ENCODE measurements around the gene CCN2.

The CCN2 gene

GRCh38 chr6:131970076-131970859 is 19.1 kb upstream of the CCN2 start:
- CTCF ChIA-PET: no interaction called here
- POLR2A ChIA-PET: no interaction called here
- TF ChIP-seq FOXA1 (IDR thresholded peaks at IDR 0.05) (no peak), BHLHE40 (IDR thresholded peaks at IDR 0.05; ENCODE audit: borderline replicate concordance) (no peak), FOXK2 (IDR thresholded peaks at IDR 0.05) (no peak), SP1 (IDR thresholded peaks at IDR 0.05) (no peak), FOXM1 (IDR thresholded peaks at IDR 0.05; ENCODE audit: borderline replicate concordance) (no peak), NFRKB (IDR thresholded peaks at IDR 0.05) (no peak), TARDBP (IDR thresholded peaks at IDR 0.05) (no peak), HDGF (IDR thresholded peaks at IDR 0.05; ENCODE audit: borderline replicate concordance) (no peak), ARNT (IDR thresholded peaks at IDR 0.05) (no peak), LEF1 (IDR thresholded peaks at IDR 0.05; ENCODE audit: borderline replicate concordance) (no peak), L3MBTL2 (conservative IDR thresholded peaks at IDR 0.05) (no peak)
- DNase-seq (ENCODE audit: extremely low spot score): no peak

DNA sequence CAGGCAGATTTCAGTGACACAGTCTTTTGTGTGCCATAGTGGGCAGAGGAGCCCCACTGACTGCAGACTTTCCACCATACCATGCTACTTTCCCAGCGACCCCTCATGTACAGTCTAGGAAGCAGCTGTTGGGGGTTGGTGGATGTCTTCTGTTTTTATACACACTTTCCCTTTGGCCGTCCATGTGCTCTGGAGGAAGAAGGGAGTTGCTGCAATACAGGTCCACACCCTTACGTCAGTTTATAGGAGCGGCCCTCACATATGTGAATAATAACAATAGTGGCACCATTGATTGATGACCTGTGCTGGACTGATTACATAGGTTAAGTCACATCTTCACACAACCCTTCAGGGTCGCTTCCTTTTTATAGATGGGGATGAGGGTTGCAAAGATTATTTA is 17.5 kb upstream of the CCN2 start:
- ChIA-PET CTCF (no interaction called here), POLR2A (no interaction called here)
- no peak for DNase-seq (ENCODE audit: extremely low spot score)

GRCh38 chr6:131967948-131968347 is 16.8 kb upstream of the CCN2 start:
- no peak for DNase-seq (ENCODE audit: extremely low spot score)
- TF ChIP-seq ZNF384 (IDR thresholded peaks at IDR 0.05): no peak
- no peak for TF ChIP-seq CTBP1 (IDR thresholded peaks at IDR 0.05; ENCODE audit: borderline replicate concordance)
- ChIA-PET POLR2A (no interaction called here), CTCF (interaction anchor here (0.6 kb wide), 1 partner anchor 1645 kb away, joined by 3 read pairs; no protein-coding TSS in a partner anchor)

More for the DNA sequence above, 17.5 kb upstream of the CCN2 start:
- TF ChIP-seq FOXA1 (IDR thresholded peaks at IDR 0.05) (no peak), NFRKB (IDR thresholded peaks at IDR 0.05) (no peak), CTBP1 (IDR thresholded peaks at IDR 0.05; ENCODE audit: borderline replicate concordance) (no peak), FOXM1 (IDR thresholded peaks at IDR 0.05; ENCODE audit: borderline replicate concordance) (no peak), ARNT (IDR thresholded peaks at IDR 0.05) (no peak), ELF4 (IDR thresholded peaks at IDR 0.05) (no peak), FOXK2 (IDR thresholded peaks at IDR 0.05) (no peak), BHLHE40 (IDR thresholded peaks at IDR 0.05; ENCODE audit: borderline replicate concordance) (no peak), TARDBP (IDR thresholded peaks at IDR 0.05) (no peak), PKNOX1 (IDR thresholded peaks at IDR 0.05) (no peak), LEF1 (IDR thresholded peaks at IDR 0.05; ENCODE audit: borderline replicate concordance) (no peak), ZNF384 (IDR thresholded peaks at IDR 0.05) (no peak)

GRCh38 chr6:131966443-131966842 is 15.3 kb upstream of the CCN2 start:
- CTCF ChIA-PET: interaction anchor here (2.0 kb wide), 1 partner anchor 11 kb away, joined by 6 read pairs; no protein-coding TSS in a partner anchor
- peak; percentile 23 for DNase-seq (ENCODE audit: extremely low spot score)
- TF ChIP-seq PKNOX1 (IDR thresholded peaks at IDR 0.05): no peak
- POLR2A ChIA-PET: interaction anchor here (1.0 kb wide), 1 partner anchor 15 kb away, joined by 3 read pairs; the partner anchor contains the start of gene CCN2

DNA sequence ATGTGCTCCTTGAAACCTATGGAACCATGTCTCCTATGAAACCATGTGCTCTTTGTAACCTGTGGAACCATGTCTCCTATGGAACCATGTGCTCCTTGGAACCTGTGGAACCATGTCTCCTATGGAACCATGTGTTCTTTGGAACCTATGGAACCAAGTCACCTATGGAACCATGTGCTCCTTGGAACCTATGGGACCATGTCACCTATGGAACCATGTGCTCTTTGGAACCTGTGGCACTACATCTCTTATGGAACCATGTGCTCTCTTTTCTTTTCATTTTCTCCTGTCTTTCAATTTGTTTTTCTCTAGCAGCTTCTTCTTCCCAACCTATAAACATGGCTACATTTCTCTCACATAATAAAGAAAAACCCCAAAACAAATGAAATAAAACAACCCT is 11.9 kb upstream of the CCN2 start:
- ChIA-PET POLR2A (no interaction called here), CTCF (interaction anchor here (0.8 kb wide), 1 partner anchor 9 kb away, joined by 4 read pairs; no protein-coding TSS in a partner anchor)
- DNase-seq (ENCODE audit: extremely low spot score): no peak
- TF ChIP-seq FOXM1 (IDR thresholded peaks at IDR 0.05; ENCODE audit: borderline replicate concordance): no peak
- TF ChIP-seq BHLHE40 (IDR thresholded peaks at IDR 0.05; ENCODE audit: borderline replicate concordance): no peak
- TF ChIP-seq L3MBTL2 (conservative IDR thresholded peaks at IDR 0.05): no peak
- TF ChIP-seq TARDBP (IDR thresholded peaks at IDR 0.05): no peak
- TF ChIP-seq CTBP1 (IDR thresholded peaks at IDR 0.05; ENCODE audit: borderline replicate concordance): no peak
- TF ChIP-seq ARNT (IDR thresholded peaks at IDR 0.05): no peak
- TF ChIP-seq ZNF384 (IDR thresholded peaks at IDR 0.05): no peak
- no peak for TF ChIP-seq NFRKB (IDR thresholded peaks at IDR 0.05)
- no peak for TF ChIP-seq ELF4 (IDR thresholded peaks at IDR 0.05)

GRCh38 chr6:131960371-131961133 is 9.4 kb upstream of the CCN2 start:
- TF ChIP-seq PKNOX1 (IDR thresholded peaks at IDR 0.05) (0 out of 2 replicates have a peak, but pooled peaks have one; percentile 18), ELF4 (IDR thresholded peaks at IDR 0.05) (no peak), ARNT (IDR thresholded peaks at IDR 0.05) (no peak)
- CTCF ChIA-PET: interaction anchor here (1.3 kb wide), 1 partner anchor 10 kb away, joined by 7 read pairs; the partner anchor contains the start of gene CCN2
- DNase-seq (ENCODE audit: extremely low spot score): no peak
- POLR2A ChIA-PET: interaction anchor here (1.4 kb wide), 1 partner anchor 9 kb away, joined by 5 read pairs; the partner anchor contains the start of gene CCN2

All from HEK293T (cell line).